HL-60 (cell line): ENCODE data around the gene JUN.

Source experiments
- DNase-seq, 2 experiments: peaks; one replicate each; pipeline ENCODE4 v3.0.0-alpha.2; 2010 to 2020; ENCODE audit warnings: low read depth in 1 of 2, low spot score in 1 of 2
- H3K27ac ChIP-seq: fragments of 250-450 bp; sonication (Bioruptor Pico); replicated peaks from 2 replicates; pipeline ENCODE4 v1.5.1; 2020; ENCODE audit warnings: mild to moderate bottlenecking, moderate library complexity
- H3K27me3 ChIP-seq: fragments of 250-450 bp; sonication (Bioruptor Pico); 2 replicates; pipeline ENCODE4 v1.5.1; 2021; ENCODE audit warnings: mild to moderate bottlenecking, moderate library complexity; ENCODE audit not compliant: insufficient read depth, poor library complexity, severe bottlenecking
- H3K4me3 ChIP-seq: replicated peaks from 2 replicates; pipeline ENCODE4 v1.5.1; 2011; ENCODE audit warnings: mild to moderate bottlenecking, control low read depth, low read length; ENCODE audit not compliant: insufficient read depth
- CTCF ChIP-seq: IDR thresholded peaks from one replicate; pipeline ENCODE4 v1.5.1; 2011; ENCODE audit warnings: low read length, control low read depth, inconsistent platforms; ENCODE audit not compliant: insufficient read depth
- GABPA ChIP-seq: IDR thresholded peaks from 2 replicates; pipeline ENCODE4 v1.6.1; 2012; ENCODE audit warnings: low read depth
- POLR2AphosphoS5 ChIP-seq: IDR thresholded peaks from 2 replicates; pipeline ENCODE4 v1.6.1; 2012; ENCODE audit warnings: low read depth
- SPI1 ChIP-seq: IDR thresholded peaks from 2 replicates; pipeline ENCODE4 v1.6.1; 2012; ENCODE audit warnings: low read depth, mild to moderate bottlenecking, borderline replicate concordance
- TF ChIP-seq, protein P1 (sequence below): IDR thresholded peaks from 2 replicates; pipeline ENCODE4 v1.6.1; 2012; ENCODE audit warnings: low read depth; ENCODE audit not compliant: insufficient replicate concordance

Gene JUN

GRCh38 chr1:58812468-58812867 is 28.6 kb upstream of the JUN start:
- Histone ChIP-seq H3K27me3 (no peaks in the 10 kb centered on the region), H3K4me3 (no peak overlapping the region), H3K27ac (no peak overlapping the region)
- no peak for DNase-seq
- TF ChIP-seq CTCF: no peak
- no peak for TF ChIP-seq POLR2AphosphoS5
- TF ChIP-seq GABPA: no peak

DNA sequence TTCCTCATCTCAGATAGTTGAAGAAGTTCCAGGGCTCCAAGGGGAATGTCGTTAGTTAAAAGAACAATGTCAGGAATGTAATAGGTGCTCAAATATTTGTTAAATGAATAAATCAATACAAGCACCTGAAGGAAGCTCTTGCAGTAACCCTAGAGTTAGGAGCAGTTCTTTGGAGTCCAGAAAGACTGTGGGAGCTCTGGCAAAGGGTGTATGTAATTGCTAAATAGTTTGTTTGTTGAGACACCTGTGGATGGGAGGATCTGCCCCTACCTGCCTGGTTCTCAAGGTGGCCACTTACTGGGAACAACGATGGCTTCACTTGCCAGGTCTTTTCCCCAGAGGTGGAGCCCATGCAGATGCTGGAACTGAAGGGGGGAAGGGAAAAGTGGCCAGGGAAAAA is 27.5 kb upstream of the JUN start:
- no peak for DNase-seq
- no peak for TF ChIP-seq POLR2AphosphoS5
- TF ChIP-seq GABPA: no peak
- TF ChIP-seq, protein P1, sequence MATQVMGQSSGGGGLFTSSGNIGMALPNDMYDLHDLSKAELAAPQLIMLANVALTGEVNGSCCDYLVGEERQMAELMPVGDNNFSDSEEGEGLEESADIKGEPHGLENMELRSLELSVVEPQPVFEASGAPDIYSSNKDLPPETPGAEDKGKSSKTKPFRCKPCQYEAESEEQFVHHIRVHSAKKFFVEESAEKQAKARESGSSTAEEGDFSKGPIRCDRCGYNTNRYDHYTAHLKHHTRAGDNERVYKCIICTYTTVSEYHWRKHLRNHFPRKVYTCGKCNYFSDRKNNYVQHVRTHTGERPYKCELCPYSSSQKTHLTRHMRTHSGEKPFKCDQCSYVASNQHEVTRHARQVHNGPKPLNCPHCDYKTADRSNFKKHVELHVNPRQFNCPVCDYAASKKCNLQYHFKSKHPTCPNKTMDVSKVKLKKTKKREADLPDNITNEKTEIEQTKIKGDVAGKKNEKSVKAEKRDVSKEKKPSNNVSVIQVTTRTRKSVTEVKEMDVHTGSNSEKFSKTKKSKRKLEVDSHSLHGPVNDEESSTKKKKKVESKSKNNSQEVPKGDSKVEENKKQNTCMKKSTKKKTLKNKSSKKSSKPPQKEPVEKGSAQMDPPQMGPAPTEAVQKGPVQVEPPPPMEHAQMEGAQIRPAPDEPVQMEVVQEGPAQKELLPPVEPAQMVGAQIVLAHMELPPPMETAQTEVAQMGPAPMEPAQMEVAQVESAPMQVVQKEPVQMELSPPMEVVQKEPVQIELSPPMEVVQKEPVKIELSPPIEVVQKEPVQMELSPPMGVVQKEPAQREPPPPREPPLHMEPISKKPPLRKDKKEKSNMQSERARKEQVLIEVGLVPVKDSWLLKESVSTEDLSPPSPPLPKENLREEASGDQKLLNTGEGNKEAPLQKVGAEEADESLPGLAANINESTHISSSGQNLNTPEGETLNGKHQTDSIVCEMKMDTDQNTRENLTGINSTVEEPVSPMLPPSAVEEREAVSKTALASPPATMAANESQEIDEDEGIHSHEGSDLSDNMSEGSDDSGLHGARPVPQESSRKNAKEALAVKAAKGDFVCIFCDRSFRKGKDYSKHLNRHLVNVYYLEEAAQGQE: no peak
- no peak for TF ChIP-seq CTCF
- no peak for TF ChIP-seq SPI1
- H3K4me3 ChIP-seq: no peak overlapping the region
- H3K27ac ChIP-seq: no peak overlapping the region
- H3K27me3 ChIP-seq: no peaks in the 10 kb centered on the region

DNA sequence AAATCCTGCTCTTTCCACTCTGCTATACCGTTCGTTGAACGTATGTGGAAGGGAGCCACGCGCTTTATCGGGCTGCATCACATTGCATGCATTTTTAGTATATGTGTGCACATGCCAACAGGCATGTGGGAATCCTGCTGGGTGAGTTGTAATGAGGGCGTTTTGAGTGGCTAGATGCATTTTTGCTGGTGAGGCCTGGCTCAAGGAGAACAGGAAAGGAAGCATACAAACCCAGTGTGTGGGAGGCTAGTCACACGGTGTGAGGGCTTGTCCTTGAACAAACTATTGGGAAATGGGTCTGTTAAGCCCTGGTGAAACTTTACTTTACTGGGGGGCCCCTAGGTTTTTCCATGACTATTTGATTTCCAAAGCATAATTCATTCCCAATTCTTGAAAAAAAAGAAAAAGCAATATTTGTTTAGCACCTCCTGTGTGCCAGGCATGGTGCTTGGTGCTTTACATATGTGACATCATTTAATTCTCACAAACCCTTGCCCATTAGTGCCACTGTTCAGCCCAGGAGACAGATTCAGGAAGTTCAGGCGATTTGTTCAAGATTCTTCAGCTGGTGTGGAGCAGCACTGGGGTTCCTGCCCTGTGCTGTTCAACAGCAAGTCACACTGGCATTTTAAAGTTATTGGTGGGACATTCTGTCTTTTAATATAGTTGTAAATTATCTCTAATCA is 25.6 kb upstream of the JUN start:
- no peak for TF ChIP-seq POLR2AphosphoS5
- TF ChIP-seq SPI1: no peak
- TF ChIP-seq, protein P1: no peak
- no peak for TF ChIP-seq GABPA
- TF ChIP-seq CTCF: no peak
- Histone ChIP-seq H3K4me3 (no peak overlapping the region), H3K27ac (0 out of 2 replicates have a peak overlapping the region, but pooled peaks have one; percentile 2), H3K27me3 (no peaks in the 10 kb centered on the region)
- peak in 1 of 2 experiments; percentile 60 for DNase-seq

DNA sequence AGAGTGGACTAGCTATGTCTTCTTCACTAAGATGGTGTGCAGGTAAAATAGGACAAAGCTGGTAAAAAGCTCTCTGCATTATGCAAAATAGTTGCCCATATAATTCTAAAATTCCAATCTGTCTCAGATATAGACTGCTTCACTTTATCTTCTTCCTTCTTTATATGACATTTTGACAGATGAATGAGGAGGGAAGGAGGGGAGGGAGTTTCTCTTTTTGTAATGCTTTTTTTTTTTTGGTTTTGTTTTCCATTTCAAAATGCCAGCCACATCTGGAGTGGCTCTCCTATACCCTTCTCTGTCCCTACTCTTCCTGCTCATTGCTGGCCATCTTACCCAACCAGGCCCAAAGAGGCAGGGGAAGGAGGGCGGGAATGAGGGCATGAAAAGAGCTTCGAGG is 24.2 kb upstream of the JUN start:
- TF ChIP-seq, protein P1: no peak
- TF ChIP-seq CTCF: no peak
- TF ChIP-seq GABPA: no peak
- no peaks in the 10 kb centered on the region for H3K27me3 ChIP-seq
- DNase-seq: no peak
- H3K4me3 ChIP-seq: no peak overlapping the region
- no peak overlapping the region for H3K27ac ChIP-seq
